Left kidney (tissue), 8 donors: ENCODE results near the gene EGFLAM. TPM values are rescaled to one million over a fixed set of nuclear protein-coding genes. Genes with fewer than 3 reads are reported as not detected.

Experiments used
- DNase-seq: peaks from one replicate; pipeline ENCODE4 v3.0.0-alpha.2; 2013
- long read RNA-seq, 8 donors: transcript quantifications; one replicate each; lab custom pipeline, GENCODE V29; 2026
- polyA plus RNA-seq: library from polyadenylated mRNA; unstranded; fragments of 120-200 nt; gene quantifications from one replicate; pipeline ENCODE4 v1.2.1, GENCODE V29; 2013; ENCODE audit not compliant: insufficient read length

The EGFLAM gene
- 10.6 TPM for polyA plus RNA-seq
- long read RNA-seq, donor 1, partial matches to known transcripts, result 0 of 4 reads
- long read RNA-seq, donor 1, other reads (novel, unspliced or antisense), result 0 of 4 reads
- long read RNA-seq, donor 2, result 0 reads
- long read RNA-seq, donor 3, partial matches to known transcripts, result 0 of 2 reads
- long read RNA-seq, donor 3, other reads (novel, unspliced or antisense), result 0 of 2 reads
- long read RNA-seq, donor 4, result 0 reads
- long read RNA-seq, donor 5, full-length matches to known transcripts, result 8 of 8 reads
- long read RNA-seq, donor 5, partial matches to known transcripts, result 0 of 8 reads
- long read RNA-seq, donor 5, other reads (novel, unspliced or antisense), result 0 of 8 reads
- long read RNA-seq, donor 6, partial matches to known transcripts, result 0 of 3 reads
- long read RNA-seq, donor 6, other reads (novel, unspliced or antisense), result 0 of 3 reads
- long read RNA-seq, donor 7, partial matches to known transcripts, result 0 of 5 reads
- long read RNA-seq, donor 7, other reads (novel, unspliced or antisense), result 0 of 5 reads
- long read RNA-seq, donor 8, partial matches to known transcripts, result 0 of 2 reads
- long read RNA-seq, donor 8, other reads (novel, unspliced or antisense), result 0 of 2 reads

DNA sequence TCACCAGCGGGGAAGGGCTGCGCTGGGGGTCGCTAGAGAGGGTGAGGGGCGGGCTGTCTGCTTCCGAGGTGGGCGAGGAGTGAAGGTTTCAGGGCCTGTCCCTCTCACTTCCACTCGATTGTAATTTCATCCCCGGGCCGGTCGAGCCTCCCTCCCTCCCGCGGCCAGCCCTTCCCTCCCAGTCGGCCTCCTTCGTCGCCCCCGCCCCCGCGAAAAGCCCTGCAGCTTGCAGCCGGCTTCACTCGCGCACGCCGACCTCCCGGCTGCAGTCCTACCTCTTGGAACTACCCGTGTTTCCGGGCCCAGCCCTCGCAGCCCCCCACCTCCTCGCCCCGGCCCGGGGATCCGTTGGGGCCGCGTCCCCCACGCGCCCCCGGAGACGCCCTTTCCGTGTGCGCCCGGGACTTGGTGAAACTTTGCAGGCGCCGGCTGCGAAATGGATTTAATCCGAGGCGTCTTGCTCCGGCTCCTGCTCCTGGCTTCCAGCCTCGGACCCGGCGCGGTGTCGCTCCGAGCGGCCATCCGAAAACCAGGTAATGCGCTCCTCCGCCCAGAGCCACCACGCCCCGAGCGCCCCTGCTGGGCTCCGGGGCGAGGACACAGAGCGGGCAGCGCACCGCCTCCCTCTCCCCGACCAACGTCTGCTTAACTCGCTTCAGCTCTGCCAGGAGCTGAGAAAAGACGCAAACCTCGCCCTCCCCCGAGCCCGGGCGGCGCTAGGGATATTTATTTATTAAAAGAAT, at the start of gene EGFLAM:
Gene EGFLAM (plus strand): TSS at position 241 of the 743 bp plus-strand sequence. CDS start 196 bp downstream, at position 437.
- DNase-seq, result peak; percentile 57

DNA sequence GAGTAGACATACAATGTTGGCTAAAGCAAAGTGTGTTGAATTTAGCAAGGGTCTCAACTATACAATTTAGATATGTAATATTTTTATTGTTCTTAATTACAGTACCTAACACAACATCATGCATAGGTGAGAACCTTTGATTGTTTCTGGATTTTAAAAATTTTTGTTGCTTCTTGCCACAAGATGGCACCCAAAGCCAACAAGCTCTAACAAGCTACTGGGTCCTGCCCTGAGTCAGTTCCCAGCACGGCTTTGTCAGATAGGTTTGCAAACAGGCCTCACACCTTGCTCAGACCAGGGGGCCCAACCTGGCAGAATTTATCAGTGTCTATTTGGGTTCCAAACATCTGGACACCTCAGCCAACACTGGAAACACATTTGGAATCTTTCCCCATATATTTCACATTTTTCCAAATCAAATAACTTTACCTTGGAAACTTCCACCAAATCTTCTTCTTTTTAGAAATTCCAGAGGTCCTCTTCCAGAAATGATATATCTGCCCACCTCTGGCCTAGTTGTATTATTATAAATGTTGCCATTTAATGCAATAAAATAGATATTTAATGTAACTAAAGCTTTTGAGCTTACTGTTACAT, 49.5 kb upstream of the EGFLAM start:
- no peak for DNase-seq

DNA sequence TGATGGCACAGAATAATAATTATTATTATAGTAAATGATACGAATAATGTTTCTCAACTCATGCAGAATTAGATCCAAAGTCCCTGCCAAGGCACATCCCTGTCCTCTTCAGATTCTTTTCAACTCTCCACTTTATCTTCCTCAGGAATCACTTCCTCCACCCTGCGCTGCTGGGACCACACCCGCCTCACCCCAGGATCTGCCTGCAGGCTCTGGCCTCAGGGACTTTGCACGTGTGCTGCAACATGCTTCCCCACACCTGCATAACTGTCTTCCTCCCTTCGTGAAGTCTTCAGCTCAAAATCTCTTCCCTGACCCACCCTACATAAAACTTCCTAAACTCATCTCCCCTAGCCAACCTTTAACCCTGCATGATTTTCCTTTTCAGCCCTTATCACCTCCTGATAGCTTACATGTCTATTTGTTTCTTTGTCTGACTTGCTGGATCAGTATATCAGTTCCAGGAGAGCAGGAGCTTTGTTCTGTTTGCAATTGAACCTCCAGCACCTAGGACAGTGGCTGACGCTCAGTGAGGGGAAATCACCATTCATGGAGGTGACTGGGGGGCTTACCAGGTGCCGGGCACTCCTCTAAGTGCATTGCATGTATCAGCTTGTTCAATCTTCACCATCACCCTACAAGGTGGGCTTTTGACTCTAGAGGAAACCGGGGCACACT, 47.5 kb upstream of the EGFLAM start:
- DNase-seq, result no peak

DNA sequence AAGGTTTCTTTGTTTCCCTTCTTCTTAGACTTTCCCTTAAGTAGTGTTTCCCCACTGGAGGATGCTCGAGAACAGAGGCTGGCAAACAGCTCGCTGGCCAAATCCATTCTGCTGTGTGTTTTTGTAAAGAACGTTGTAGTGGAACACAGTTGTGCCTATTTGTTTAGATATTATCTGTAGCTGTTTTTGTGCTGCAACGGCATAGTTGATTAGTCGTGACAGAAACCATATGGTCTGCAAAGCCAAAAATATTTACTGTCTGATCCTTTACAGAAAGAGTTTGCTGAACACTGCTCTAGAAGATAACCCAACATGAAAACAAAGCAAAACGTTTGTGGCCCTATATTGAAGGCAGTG, 47.0 kb upstream of the EGFLAM start:
- DNase-seq, result no peak

DNA sequence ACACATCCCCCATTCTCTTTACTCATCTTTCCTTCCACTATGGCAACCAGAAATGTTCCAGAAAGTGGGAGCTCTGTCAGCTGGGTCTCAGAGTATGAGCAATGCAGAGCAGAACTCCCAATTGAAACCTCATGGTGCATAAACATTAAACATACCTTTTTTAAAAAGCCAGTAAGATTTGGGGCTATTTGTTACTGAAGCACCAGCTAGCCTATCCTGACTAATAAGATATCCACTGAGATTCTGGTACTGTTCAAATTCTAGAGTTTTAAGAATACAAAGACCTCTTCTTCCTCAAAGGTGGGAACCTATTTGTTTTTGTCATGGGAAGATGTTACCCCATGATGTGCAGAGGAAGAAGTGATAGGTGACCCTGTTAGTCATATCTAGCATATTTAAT, 46.1 kb upstream of the EGFLAM start:
- DNase-seq, result no peak

DNA sequence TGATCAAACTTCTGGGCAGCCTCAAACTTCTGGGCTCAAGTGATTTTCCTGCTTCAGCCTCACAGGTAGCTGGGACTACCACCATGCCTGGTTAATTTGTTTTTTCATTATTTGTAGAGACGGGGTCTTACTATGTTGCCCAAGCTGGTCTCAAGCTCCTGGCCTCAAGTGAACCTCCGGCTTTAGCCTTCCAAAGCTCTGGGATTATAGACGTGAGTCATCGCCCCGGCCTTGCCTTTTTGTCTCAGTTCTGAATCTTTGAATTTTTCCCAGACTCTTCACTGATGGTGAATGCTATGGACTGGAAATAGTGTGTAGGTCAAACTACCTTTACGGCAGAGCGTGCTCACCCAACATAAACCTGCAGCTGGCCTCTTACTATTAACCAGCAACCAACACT, 32.3 kb upstream of the EGFLAM start:
- DNase-seq, result no peak

DNA sequence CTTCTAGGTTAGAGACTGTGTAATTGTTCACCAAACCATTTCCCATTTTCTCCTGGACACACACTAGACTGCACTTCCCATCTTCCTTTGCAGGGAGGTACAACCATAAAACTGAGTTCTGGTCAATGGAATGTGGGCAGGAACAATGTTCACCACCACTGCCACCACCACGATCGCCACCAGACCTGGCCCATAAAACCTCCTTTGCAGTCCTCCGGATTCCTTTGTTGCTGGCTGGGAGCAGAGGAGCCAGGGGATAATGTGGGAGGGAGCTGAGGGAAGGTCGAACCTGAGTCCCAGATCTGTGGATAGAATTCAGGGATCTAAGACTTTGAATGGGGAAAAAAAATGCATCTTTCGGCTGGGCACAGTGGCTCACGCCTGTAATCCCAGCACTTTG, 29.4 kb upstream of the EGFLAM start:
- DNase-seq, result no peak

DNA sequence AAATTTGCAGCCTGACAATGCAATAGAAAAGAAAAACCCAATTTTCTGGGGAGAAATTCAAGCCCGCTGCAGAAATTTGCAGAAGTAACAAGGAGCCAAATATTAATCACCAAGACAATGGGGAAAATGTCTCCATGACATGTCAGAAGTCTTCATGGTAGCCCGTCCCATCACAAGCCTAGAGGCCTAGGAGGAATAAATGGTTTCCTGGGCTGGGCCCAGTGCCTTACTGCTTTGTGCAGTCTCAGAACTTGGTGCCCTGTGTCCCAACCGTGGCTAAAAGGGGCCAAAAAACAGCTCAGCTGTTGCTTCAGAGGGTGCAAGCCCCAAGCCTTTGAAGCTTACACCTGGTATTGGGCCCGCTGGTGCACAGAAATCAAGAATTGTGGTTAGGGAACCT, 23.6 kb upstream of the EGFLAM start:
- no peak for DNase-seq

DNA sequence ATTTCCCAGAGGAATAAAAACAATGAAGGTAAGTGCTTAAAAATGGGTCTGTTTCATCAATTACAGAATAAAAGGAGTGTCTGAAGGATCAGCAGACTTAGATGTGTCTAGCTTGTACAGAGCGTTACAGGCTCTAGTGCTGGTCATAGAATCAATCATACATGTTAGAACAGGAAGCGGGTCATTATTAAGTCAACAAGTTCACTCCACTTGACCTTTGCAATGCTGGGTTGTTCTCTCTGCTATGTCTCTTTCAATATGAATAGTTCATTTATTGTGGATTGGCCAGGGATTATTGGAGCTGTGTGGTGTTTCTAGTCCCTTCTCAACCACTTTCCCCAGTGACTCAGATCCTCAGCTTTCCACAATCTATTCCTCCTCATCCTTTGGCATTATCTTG, 20.7 kb upstream of the EGFLAM start:
- DNase-seq, result no peak

DNA sequence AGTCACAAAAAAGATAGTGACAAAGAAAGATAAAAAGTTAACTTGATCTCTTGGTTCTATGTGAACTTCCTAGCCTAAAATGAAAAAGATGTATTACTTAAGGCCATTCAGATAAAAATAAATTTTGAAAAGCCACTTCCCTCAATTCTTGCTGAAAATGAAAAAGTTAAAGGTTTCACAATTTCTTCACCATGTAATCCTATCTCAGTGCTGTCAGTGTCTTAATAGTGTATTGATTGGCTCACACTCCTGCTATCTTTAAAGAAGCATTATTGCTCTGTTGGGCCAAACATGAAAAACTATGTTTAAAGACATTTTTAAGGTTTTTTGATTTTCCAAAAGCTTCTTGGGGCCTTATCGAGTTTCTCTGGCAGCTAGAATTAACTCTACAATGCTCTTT, 18.1 kb upstream of the EGFLAM start:
- no peak for DNase-seq

DNA sequence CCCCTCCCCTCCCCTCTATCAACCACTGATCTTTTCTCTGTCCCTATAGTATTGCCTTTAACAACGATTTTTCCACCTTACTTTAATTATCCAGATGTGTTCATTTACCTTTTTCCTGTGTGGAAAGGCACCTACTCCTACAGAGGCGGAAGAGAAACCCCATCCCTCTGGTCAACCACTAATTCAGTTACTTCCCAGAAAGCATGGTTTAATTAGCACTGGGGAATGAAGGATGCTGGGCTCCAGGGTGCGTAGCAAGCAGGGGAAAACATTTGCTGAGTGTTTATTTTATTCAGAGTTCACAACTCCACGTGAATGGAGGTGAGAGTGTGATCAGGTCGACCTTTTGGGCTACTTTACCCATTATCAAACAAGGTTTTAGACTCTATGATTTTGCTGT, 16.7 kb upstream of the EGFLAM start:
- no peak for DNase-seq

DNA sequence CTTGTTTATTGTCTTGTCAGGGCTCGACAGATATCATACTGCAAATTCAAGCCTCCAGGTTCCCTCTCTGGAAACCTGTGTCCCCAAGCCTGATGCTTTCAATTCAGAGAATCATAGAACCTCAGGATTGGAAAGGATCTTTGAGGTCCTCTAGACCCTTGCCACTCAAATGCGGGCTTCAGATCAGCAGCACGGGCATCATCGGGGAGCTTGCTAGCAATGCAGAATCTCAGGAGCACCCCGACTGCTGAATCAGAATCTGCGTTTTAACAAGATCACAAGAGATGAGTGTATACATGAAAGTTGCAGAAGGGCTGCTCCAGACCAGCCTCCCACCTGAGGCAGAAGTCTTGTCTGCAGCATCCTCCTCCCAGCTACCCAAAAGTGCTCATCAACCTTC, 13.1 kb upstream of the EGFLAM start:
- no peak for DNase-seq

DNA sequence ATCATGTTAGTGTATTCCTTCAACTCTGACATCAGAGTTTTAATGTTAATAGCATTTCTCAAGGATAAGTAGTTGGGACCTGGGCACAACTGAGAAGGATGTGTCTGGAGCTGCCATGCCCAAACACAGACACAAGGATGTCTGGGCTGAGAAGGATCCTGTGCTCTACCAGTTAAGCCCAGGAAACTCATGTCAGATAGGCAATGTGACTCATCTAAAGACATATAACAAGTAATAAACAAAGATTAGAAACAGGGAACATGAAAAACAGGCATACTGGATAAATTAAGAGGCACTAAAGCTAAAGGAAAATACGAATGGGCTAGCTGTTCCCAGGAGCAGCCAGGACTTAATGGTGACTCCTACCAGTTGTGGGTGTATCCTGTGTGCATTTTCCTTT, 9.1 kb upstream of the EGFLAM start:
- DNase-seq, result no peak

DNA sequence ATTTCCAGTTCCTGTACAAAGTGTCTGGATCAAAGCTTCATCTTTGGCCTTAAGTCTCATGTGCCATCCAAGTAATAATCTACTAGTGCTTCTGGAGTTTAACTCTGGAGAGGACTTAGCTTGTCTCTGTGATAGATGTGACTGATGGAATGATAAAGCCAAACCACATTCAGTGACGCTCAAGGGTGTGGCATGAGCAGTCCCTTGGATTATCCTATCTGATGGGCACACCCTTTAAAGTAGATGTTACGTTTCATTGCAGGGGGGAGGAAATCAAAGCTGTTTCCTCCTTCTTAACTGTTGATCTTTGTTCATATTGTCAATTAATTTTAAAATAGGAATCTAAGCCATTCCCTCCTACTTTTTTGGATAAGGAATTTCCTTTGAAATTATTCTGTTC, 8.5 kb upstream of the EGFLAM start:
- no peak for DNase-seq

DNA sequence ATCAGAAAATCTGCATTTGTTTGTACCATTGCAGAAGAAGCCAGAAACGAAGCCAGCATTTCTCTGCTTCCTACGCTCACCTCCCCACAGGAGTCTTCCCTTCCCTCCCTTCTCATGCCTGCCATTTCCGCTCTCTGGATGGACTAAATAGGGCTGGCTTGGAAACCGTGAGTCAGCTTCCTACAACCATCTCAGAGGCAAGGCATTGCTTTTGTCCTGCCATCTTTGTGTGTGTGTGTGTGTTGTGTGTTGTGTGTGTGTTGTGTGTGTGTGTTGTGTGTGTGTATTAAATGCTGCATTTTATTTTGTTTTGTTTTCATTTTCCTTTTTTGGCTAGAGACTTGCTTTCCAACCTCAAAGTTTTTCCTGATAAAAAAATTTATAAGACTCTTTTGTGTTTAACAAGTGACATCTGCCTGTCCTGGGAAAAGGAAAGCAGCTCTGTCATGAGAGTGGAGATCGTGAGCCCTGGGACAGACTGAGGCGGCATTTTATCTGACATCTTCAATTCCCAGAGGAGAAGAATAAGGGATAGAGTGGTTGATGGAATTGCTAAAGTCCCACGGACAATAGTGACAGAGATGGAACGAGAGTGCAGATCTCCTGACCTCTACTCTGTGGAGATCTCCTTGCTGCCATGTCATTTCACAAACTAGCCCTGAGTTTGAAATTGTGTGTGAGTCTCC, 7.5 kb upstream of the EGFLAM start:
- DNase-seq, result no peak

DNA sequence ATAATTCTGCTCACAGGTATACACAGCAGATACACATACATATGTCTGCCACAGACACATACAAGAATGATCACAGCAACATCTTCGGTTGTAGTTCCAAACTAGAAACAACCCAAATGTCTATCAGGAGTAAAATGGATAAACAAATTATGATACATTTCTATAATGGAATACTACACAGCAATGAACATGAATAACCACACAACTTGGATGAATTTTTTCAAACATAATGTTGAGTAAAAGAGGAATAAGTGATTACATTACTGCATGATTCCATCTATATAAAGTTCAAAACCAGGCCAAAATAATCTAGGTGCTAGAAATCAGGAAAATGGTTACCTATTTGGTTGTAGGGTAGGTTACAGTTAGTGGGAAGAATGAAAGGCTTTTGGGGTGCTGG, 4.6 kb upstream of the EGFLAM start:
- DNase-seq, result no peak

DNA sequence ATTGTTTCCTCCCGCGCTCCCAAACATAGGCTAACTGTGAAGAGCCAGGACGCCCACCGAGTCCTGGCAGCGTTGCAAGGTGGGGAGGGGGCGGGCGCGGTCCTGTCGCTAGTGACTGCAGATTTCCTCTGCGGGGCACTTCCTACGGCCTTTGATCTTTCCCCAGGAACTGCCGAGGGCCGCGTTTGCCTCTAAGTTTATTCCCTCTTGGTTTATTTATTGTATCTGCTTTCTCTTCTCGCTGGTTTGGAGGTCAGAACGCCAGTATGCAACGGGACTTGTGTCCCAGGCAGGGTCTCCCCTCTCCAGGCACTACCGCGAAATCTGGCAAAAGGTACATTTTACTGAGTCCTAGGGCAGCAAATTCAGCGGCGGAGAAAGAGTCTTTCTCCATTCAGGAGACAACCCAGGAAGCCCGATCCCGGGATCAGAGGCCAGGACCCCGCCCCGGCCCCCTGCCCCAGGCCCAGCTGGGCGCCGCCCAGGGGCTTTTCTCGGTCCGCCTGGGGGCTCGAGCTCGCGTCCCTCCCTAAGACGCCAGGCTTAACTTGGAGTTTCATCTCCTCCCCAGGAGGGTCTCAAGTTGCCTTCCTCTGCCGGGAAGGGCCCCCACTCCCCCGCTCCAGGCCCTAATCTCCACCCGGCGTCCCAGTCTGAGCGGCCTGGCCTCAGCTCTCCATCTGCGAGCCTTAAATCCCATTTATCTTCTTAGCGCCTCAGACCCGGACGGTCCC, 884 bp upstream of the EGFLAM start:
- peak; percentile 19 for DNase-seq

DNA sequence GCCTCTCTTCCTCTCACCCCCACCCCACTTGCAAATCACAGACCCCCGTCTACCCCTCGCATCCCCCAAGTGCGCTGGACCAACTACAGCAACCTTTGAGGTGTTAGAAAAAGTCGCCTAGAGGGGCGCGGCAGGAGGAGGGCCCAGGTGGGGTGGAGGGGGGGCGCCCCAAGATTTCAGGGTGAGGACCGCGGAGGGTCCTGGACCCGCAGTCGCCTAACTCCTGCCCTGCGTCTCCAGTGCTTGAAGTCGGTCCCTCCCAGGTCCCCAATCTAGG, 379 bp upstream of the EGFLAM start:
- no peak for DNase-seq

DNA sequence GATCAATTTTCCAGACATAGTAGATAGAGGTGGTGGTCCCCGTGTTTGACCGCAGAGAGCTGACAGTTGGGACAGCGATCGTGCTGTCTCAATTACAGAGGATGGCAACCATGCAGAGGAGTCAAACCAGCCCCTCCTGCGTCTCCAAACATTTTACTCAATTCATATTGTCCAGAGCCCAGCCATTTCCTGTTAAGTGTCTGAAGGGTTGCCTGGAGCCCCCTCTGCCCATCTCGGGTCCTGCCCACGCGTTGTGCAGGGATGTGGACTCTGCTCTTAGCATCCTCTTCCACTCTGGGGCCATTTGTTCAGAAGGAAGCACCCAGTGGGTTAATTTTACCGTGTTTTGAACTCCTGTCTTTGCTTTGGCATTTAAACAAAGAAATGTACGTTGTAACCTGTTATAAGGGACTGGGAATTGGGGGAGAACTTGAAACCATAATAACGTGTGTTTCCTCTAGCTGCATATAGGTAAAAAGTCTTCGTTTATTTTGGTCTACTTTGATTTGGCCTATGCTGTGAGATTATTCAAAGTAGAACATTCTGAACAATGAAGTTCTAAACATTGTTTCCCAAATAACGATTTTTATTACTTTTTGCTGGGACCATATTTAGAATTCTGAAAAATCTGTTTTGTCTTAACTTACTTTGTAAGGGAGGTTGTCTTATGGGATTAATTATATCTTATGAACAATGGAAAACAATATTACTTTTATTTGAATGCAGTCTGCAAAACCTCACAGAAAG, 876 bp downstream of the EGFLAM start:
- DNase-seq, result peak; percentile 21

DNA sequence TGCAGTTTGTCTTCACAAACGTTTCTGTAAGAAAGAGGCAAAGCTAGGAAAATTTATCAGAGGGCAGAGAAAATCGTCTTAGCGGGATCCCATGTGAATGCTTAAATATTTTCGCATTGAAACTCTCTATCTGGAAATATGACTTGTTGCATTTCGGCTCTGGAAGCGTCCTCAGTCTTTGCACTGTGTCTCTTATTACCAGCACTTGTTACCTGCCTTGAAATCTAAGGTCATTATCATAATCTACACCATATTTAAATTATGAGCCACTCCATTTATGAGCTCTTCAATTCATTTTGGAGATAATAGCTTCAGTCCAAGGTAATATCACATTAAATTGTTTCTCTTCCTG, 1.4 kb downstream of the EGFLAM start:
- no peak for DNase-seq

DNA sequence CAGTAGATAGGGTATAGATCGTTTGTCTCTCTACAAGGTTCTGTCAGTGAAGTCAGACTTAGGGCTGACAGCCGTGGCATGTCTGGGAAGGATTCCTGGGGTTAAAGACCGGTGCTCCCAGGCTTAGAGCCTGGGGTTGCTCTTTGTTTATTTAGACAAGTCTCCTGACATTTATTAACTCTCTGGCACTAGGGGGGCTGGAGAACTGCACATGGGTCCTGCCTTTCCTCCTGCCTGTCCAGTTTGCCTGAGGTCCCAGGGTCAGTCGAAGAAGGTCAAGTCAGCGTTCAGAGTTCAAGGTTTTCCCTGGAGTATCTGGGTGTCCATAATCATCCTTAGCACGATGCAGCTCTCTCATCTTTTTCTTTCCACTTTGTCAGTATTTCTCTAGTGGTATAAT, 5.6 kb downstream of the EGFLAM start:
- DNase-seq, result no peak
